HepG2 (cell line): ENCODE results near the gene WDR87. TPM values are rescaled to one million over a fixed set of nuclear protein-coding genes. Genes with fewer than 3 reads are reported as not detected.

ENCODE experiments used
- AHDC1 ChIP-seq: sonication (generic); formaldehyde crosslinking; IDR thresholded peaks from 2 replicates; pipeline ENCODE4 v1.5.1; 2020; ENCODE audit warnings: mild to moderate bottlenecking, missing genetic modification reagents, borderline replicate concordance
- AKNA ChIP-seq: sonication (generic); formaldehyde crosslinking; IDR thresholded peaks from 2 replicates; pipeline ENCODE4 v1.4.0; 2020; ENCODE audit warnings: missing genetic modification reagents, borderline replicate concordance
- CREB1 ChIP-seq, 2 experiments: fragments of 450-650 bp in 1 of 2; IDR thresholded peaks; 2 replicates each; pipeline ENCODE4 v1.6.1; 2016 to 2017; ENCODE audit warnings: control low read depth in 1 of 2, mild to moderate bottlenecking in 1 of 2, missing compliant biosample characterization in 1 of 2, missing genetic modification characterization in 1 of 2
- GFI1 ChIP-seq: sonication (generic); formaldehyde crosslinking; IDR thresholded peaks from 2 replicates; pipeline ENCODE4 v1.5.0; 2020; ENCODE audit warnings: missing genetic modification reagents, mild to moderate bottlenecking, borderline replicate concordance
- HIVEP1 ChIP-seq: sonication (generic); formaldehyde crosslinking; IDR thresholded peaks from 2 replicates; pipeline ENCODE4 v1.4.0; 2020; ENCODE audit warnings: mild to moderate bottlenecking, missing genetic modification reagents
- KAT7 ChIP-seq: IDR thresholded peaks from 2 replicates; pipeline ENCODE4 v1.6.1; 2018; ENCODE audit warnings: borderline replicate concordance, missing compliant biosample characterization
- MBNL3 ChIP-seq: fragments of 250-450 bp; sonication (Bioruptor Pico); conservative IDR thresholded peaks from 2 replicates; pipeline ENCODE4 v1.8.0; 2022; ENCODE audit warnings: mild to moderate bottlenecking, inconsistent platforms
- NCOA2 ChIP-seq: sonication (generic); formaldehyde crosslinking; IDR thresholded peaks from 2 replicates; pipeline ENCODE4 v1.8.0; 2022; ENCODE audit warnings: inconsistent platforms
- RFX3 ChIP-seq: IDR thresholded peaks from 2 replicates; pipeline ENCODE4 v1.6.1; 2016; ENCODE audit warnings: missing biosample characterization, missing genetic modification reagents
- SIX1 ChIP-seq: sonication (generic); formaldehyde crosslinking; IDR thresholded peaks from 2 replicates; pipeline ENCODE4 v1.4.0; 2020; ENCODE audit warnings: missing genetic modification reagents, borderline replicate concordance
- TCF12 ChIP-seq, 2 experiments: fragments of 450-650 bp in 1 of 2; sonication (generic) in 1 of 2; formaldehyde crosslinking in 1 of 2; IDR thresholded peaks; 2 replicates each; pipeline versions ENCODE4 v1.6.1 to v1.8.0; 2017 to 2022; ENCODE audit warnings: antibody characterized with exemption in 1 of 2, mild to moderate bottlenecking in 1 of 2, missing genetic modification reagents in 1 of 2, moderate library complexity in 1 of 2
- TCF7L2 ChIP-seq: IDR thresholded peaks from 2 replicates; pipeline ENCODE4 v1.6.1; 2011; ENCODE audit warnings: mild to moderate bottlenecking, low read depth, low read length, moderate library complexity
- ZFP1 ChIP-seq: IDR thresholded peaks from 2 replicates; pipeline ENCODE4 v1.6.1; 2016
- ZFX ChIP-seq: sonication (generic); formaldehyde crosslinking; IDR thresholded peaks from 2 replicates; pipeline ENCODE4 v1.4.0; 2020; ENCODE audit warnings: mild to moderate bottlenecking, low read depth, missing genetic modification reagents, moderate library complexity
- ZNF883 ChIP-seq: sonication (generic); formaldehyde crosslinking; IDR thresholded peaks from 2 replicates; pipeline ENCODE4 v1.5.1; 2020; ENCODE audit warnings: mild to moderate bottlenecking, missing genetic modification reagents; ENCODE audit errors: not compliant biosample characterization
- polyA plus RNA-seq, 8 experiments: library from polyadenylated mRNA; depleted of rRNA in 3 of 8; stranded (reverse) in 7 of 8; unstranded in 1 of 8; fragments of >200 nt; fragmentation: Illumina TruSeq in 4 of 8; extraction: Trizol in 4 of 8; gene quantifications; 2 replicates each; pipeline versions ENCODE4 v1.2.1 to v1.2.3, GENCODE V29; 2011 to 2016; ENCODE audit warnings: low read depth in 4 of 8, missing spikeins in 1 of 8, mixed read lengths in 1 of 8; ENCODE audit not compliant: insufficient read depth in 1 of 8
- total RNA-seq, 5 experiments: library from RNA; depleted of rRNA; stranded (reverse); fragments of >200 nt; fragmentation: Illumina TruSeq; extraction: Trizol; gene quantifications; 2 replicates each; pipeline ENCODE4 v1.2.3, GENCODE V29; 2016; ENCODE audit warnings: low read depth in 1 of 5
- TF ChIP-seq, protein P1 (sequence below): sonication (generic); formaldehyde crosslinking; IDR thresholded peaks from 2 replicates; pipeline ENCODE4 v1.4.0; 2020; ENCODE audit warnings: missing genetic modification reagents, low read depth, mild to moderate bottlenecking, borderline replicate concordance

The WDR87 gene
- total and polyA plus RNA-seq, 2 of the 13 experiments (the other 11 are each of a cell fraction or from before 2014, with no cell fraction given) = not detected

DNA sequence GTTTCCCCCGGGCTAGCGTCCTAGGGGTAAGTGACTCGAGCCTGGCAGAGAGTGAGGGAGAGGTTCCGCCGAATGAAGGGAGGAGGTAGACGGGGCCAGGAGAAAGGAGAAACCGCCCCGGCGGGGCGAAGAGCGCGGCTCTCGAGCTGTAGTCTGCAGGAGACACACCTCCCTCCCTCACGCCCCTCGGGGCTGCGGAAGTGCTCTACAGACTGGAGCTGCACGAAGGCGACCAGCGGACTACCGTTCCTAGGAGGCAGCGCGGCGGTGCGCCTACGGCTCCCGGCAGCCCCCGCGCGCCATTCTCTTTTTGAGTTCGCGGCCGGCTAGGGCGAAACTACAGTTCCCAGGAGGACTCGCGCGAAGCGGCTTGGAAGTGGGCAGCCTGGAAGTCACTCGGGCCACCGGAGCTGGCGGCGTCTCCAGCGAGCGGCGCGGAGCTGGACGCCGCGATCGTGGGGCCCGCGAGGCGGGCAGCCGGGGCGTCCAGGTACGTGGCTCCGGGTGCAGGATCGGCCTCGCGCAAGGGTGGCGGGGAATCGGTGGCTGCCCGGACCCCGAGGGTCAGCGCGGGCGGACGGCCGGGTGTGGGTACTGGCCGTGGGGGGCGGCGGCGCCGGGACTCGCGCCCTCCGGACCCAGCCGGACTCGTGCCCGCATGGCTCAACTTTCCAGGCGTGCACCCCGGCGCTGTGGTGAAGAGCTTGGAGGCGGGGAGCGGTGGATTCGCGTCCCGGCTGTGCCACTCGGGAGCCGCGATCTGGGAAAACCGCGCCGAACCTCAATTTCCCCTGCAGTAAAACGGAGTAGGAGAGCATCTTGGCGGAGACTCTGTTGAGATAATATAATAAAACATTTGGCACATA is 708 bp upstream of the WDR87 start, which contains the start of gene SIPA1L3 (continued):
- TF ChIP-seq AKNA (CRISPR knock-in tag) = no peak
- TF ChIP-seq SIX1 (CRISPR knock-in tag) = no peak
- TF ChIP-seq TCF7L2 = no peak
- TF ChIP-seq ZNF883 = peak; percentile 36
- TF ChIP-seq HIVEP1 (CRISPR knock-in tag) = no peak; the same call in 1 of the 2 replicates
- TF ChIP-seq, protein P1, sequence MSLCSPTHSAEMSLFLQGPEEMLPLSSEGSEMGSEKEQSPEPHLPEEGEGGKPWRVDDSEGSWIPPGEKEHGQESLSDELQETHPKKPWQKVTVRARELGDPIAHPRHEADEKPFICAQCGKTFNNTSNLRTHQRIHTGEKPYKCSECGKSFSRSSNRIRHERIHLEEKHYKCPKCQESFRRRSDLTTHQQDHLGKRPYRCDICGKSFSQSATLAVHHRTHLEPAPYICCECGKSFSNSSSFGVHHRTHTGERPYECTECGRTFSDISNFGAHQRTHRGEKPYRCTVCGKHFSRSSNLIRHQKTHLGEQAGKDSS (CRISPR knock-in tag) = no peak; the same call in 1 of the 2 replicates
- TF ChIP-seq MBNL3 (CRISPR knock-in tag) = no peak
- peak; percentile 54 for TF ChIP-seq ZFX (CRISPR knock-in tag)
- TF ChIP-seq GFI1 (CRISPR knock-in tag) = no peak; the same call in 1 of the 2 replicates
- no peak for TF ChIP-seq KAT7 (CRISPR knock-in tag)
- TF ChIP-seq ZFP1 (CRISPR knock-in tag) = no peak
- TF ChIP-seq CREB1 (IDR thresholded peaks at IDR 0.05) = 0 out of 2 replicates have a peak, but pooled peaks have one; percentile 25
- TF ChIP-seq CREB1 (CRISPR knock-in tag; IDR thresholded peaks at IDR 0.05) = 0 out of 2 replicates have a peak, but pooled peaks have one; percentile 16
- no peak for TF ChIP-seq TCF12 (IDR thresholded peaks at IDR 0.05)
- no peak for TF ChIP-seq TCF12 (CRISPR knock-in tag; IDR thresholded peaks at IDR 0.05)
- TF ChIP-seq NCOA2 (CRISPR knock-in tag) = 0 out of 2 replicates have a peak, but pooled peaks have one; percentile 17
- no peak for TF ChIP-seq AHDC1 (CRISPR knock-in tag)
- TF ChIP-seq RFX3 (CRISPR knock-in tag) = no peak
